ENCODE data around the gene NEDD4L.
"Not testable (repeated sequence)": the region's sequence is repeated elsewhere in the genome, so short reads cannot be mapped to it uniquely, and the experiment has no call there.

The NEDD4L gene

GRCh38 chr18:58407649-58408407 is 363.8 kb downstream of the NEDD4L start:
- DNase-seq = no peak

GRCh38 chr18:58408665-58409064 is 364.6 kb downstream of the NEDD4L start:
- no peak for DNase-seq

- no peak for DNase-seq
Observed at GRCh38 chr18:58409802-58410445, 365.9 kb downstream of the NEDD4L start.

- DNase-seq = no peak
Observed at GRCh38 chr18:58411323-58411722, 367.3 kb downstream of the NEDD4L start.

- DNase-seq = no peak
Observed at GRCh38 chr18:58412844-58413666, 369.0 kb downstream of the NEDD4L start.

- no peak for DNase-seq
Observed at GRCh38 chr18:58413667-58414628, 369.9 kb downstream of the NEDD4L start.

GRCh38 chr18:58416014-58416703 is 372.1 kb downstream of the NEDD4L start:
- no peak for DNase-seq

GRCh38 chr18:58416704-58417683 is 373.0 kb downstream of the NEDD4L start:
- DNase-seq = no peak

GRCh38 chr18:58417752-58418151 is 373.7 kb downstream of the NEDD4L start:
- DNase-seq = no peak

GRCh38 chr18:58418361-58418760 is 374.3 kb downstream of the NEDD4L start:
- DNase-seq = no peak

- no peak for DNase-seq
Observed at GRCh38 chr18:58419587-58420199, 375.7 kb downstream of the NEDD4L start.

GRCh38 chr18:58426611-58427010 is 382.6 kb downstream of the NEDD4L start:
- no peak for DNase-seq

- DNase-seq = no peak
Observed at GRCh38 chr18:58427321-58427720, 383.3 kb downstream of the NEDD4L start.

GRCh38 chr18:58429442-58429841 is 385.4 kb downstream of the NEDD4L start:
- DNase-seq = no peak

GRCh38 chr18:58431215-58431614 is 387.2 kb downstream of the NEDD4L start:
- DNase-seq = no peak

GRCh38 chr18:58432050-58432727 is 388.2 kb downstream of the NEDD4L start:
- DNase-seq = no peak

GRCh38 chr18:58435221-58436005 is 391.4 kb downstream of the NEDD4L start:
- not testable (repeated sequence) for DNase-seq

GRCh38 chr18:58438161-58438957 is 394.3 kb downstream of the NEDD4L start:
- DNase-seq = no peak
